Brain microvascular endothelial cell (primary cell): ENCODE results near the gene MAGEL2.

Experiments used
- DNase-seq: peaks from one replicate; pipeline ENCODE4 v3.0.0-alpha.2; 2020
- H3K27ac ChIP-seq: fragments of 250-450 bp; sonication (Bioruptor Pico); 2 replicates; pipeline ENCODE4 v1.5.1; 2020; ENCODE audit warnings: mild to moderate bottlenecking, moderate library complexity
- H3K27me3 ChIP-seq: fragments of 250-450 bp; sonication (Bioruptor Pico); replicated peaks from 2 replicates; pipeline ENCODE4 v1.5.1; 2020; ENCODE audit warnings: mild to moderate bottlenecking
- H3K36me3 ChIP-seq: fragments of 250-450 bp; sonication (Bioruptor Pico); replicated peaks from 2 replicates; pipeline ENCODE4 v1.5.1; 2020; ENCODE audit warnings: mild to moderate bottlenecking
- H3K4me3 ChIP-seq: 2 replicates; pipeline ENCODE4 v1.5.1; 2011; ENCODE audit warnings: low read depth, mild to moderate bottlenecking, control low read depth, low read length, moderate library complexity
- in situ Hi-C: cut with HindIII; loops from 2 replicates; pipeline ENCODE4 v1.10.0; 2017; ENCODE audit warnings: low sequenced_read_pairs, low pct_ligation_motif_present
- TF ChIP-seq, protein P1 (sequence below): IDR thresholded peaks from 2 replicates; pipeline ENCODE4 v1.5.1; 2011; ENCODE audit warnings: low read depth, mild to moderate bottlenecking, moderate library complexity, low read length, control low read depth, inconsistent platforms; ENCODE audit errors: missing control alignments

The MAGEL2 gene

DNA sequence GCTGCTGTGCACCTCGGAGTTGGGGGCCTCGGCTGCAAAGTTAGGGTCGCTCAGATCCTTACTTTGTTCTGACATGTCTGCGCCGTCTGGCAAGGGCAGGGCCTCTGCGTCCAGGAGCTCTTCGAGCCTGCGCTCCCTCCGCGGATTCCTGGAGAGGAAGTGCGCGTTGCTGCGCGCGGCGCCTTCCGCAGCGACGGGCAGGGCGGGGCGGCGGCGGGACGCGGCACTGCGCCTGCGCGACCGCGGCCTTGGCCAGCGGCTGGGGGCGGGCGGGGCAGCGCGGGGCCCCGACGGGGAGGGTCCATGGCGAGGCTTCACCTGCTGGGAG lies 39.4 kb upstream of the MAGEL2 start, which contains the start of gene NDN:
NDN (minus strand) TSS at position 163 of the 328 bp plus-strand sequence; CDS start at position 75, 88 bp downstream.
- TF ChIP-seq, protein P1, sequence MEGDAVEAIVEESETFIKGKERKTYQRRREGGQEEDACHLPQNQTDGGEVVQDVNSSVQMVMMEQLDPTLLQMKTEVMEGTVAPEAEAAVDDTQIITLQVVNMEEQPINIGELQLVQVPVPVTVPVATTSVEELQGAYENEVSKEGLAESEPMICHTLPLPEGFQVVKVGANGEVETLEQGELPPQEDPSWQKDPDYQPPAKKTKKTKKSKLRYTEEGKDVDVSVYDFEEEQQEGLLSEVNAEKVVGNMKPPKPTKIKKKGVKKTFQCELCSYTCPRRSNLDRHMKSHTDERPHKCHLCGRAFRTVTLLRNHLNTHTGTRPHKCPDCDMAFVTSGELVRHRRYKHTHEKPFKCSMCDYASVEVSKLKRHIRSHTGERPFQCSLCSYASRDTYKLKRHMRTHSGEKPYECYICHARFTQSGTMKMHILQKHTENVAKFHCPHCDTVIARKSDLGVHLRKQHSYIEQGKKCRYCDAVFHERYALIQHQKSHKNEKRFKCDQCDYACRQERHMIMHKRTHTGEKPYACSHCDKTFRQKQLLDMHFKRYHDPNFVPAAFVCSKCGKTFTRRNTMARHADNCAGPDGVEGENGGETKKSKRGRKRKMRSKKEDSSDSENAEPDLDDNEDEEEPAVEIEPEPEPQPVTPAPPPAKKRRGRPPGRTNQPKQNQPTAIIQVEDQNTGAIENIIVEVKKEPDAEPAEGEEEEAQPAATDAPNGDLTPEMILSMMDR, result no peak
- peak within 1 kb of the TSS; percentile 43 for H3K4me3 ChIP-seq
- no peaks in the 10 kb centered on the region for H3K27me3 ChIP-seq
- no peak for DNase-seq
- H3K36me3 ChIP-seq, result no peaks in the 10 kb centered on the region
- no peak within 1 kb of the TSS for H3K27ac ChIP-seq
- in situ Hi-C loops, result no loop called here

DNA sequence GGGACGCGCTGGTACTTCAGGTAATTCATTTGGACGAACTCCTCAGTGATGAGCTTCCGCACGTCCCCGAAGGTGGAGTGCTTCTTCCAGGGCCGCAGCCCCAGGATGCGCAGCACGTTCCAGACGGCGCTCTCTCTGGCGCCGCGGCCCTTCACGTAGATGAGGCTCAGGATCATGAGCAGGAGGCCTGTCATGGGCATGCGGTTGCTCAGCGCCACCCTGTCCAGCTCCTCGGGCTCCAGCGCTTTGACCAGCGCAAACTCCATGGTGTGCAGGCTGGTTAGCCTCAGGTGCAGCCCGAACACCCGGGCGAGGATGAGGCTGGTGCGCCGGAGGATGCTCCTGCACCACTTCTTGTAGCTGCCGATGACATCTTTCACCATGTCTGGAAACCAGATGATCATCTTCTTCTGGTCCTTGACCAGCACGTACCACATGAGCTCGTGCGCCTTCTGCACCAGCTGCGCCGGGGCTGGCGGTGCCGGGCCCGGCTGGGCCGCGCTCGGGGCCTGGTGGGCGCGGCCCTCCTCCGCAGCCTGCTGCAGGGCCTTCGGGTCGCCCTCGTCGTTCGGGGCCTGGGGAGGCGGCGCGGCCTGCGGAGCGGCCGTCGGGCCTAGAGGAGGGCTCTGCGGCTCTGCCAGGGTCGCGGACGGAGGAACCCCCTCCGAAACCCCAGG lies 38.9 kb upstream of the MAGEL2 start:
- no peak for DNase-seq
- H3K27me3 ChIP-seq, result no peaks in the 10 kb centered on the region
- H3K36me3 ChIP-seq, result no peaks in the 10 kb centered on the region
- TF ChIP-seq, protein P1, result no peak
- in situ Hi-C loops, result no loop called here
- H3K4me3 ChIP-seq, result peak overlapping the region; percentile 43
- no peak overlapping the region for H3K27ac ChIP-seq

DNA sequence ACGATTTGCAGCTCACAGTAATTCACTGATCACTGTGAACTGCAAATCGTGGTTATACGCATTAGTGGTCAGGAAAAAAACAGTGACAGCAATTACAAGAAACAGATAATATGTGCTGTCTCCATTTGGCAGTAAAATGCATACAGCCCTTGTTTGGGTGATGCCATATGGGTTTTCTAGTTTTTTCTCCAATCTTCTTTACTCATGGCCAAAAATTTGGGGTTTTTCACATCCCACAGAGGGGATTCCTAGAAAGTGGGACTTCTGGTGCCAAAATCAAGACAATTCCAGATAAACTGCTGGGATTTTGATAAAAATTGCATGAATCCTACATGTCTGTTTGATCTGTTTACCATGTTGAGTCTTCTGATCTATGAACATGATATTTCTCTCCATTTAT lies 23.8 kb upstream of the MAGEL2 start:
- H3K4me3 ChIP-seq, result no peak overlapping the region

DNA sequence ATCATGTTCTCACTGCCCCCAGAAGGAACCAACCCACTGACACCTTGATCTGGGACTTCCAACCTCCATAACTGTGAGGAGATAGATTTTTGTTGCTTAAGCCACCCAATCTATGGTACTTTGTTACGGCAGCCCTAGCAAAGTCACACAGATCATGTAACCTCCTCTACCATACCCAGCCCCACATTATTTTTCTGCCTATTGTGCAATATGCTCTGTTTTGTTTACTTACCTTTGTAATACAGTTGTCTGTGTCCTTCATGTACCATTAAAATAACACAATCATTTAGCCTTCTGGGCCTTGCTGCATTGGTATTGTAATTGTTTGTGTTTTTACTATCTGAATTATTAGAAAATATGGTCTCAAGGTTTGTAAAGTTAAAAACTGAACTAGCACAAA lies 23.3 kb upstream of the MAGEL2 start:
- no peak for DNase-seq
- H3K36me3 ChIP-seq, result no peaks in the 10 kb centered on the region
- in situ Hi-C loops, result no loop called here
- H3K27me3 ChIP-seq, result no peaks in the 10 kb centered on the region
- TF ChIP-seq, protein P1, result no peak
- H3K27ac ChIP-seq, result no peak overlapping the region
- H3K4me3 ChIP-seq, result no peak overlapping the region

More for the DNA sequence above, 23.8 kb upstream of the MAGEL2 start:
- TF ChIP-seq, protein P1, result no peak
- no peaks in the 10 kb centered on the region for H3K27me3 ChIP-seq
- H3K36me3 ChIP-seq, result no peaks in the 10 kb centered on the region
- no peak overlapping the region for H3K27ac ChIP-seq
- DNase-seq, result no peak
- in situ Hi-C loops, result no loop called here

DNA sequence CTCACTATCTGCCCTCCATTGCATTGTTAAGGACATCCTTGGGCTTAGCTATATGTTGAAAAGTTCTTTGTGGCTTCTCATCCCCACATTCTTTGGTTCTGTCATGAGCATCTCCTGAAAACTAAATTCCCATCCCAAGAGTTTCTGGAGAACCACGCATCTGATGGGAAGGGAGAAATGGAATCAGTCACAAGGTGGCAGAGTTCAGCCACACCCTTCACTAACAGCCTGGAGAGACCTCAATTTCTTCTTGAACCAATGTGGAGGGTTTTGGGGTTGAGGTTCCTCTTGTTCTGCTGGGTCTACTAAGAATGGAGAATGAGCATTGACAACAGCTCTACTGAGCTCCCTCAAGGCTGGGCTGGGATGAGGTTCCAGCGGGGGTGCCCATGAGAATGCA lies 15.6 kb upstream of the MAGEL2 start:
- Histone ChIP-seq H3K36me3 (no peaks in the 10 kb centered on the region), H3K4me3 (no peak overlapping the region), H3K27ac (no peak overlapping the region), H3K27me3 (no peaks in the 10 kb centered on the region)
- DNase-seq, result no peak
- in situ Hi-C loops, result no loop called here
- TF ChIP-seq, protein P1, result no peak
